HCT116 (cell line): ENCODE data around the gene TENM3. TPM values are rescaled to one million over a fixed set of nuclear protein-coding genes. Genes with fewer than 3 reads are reported as not detected.

Source experiments
- ATAC-seq: fragments of 200-7000 bp; cut with Tn5 transposase; 2 replicates; pipeline ENCODE4 v1.9.1; 2020; ENCODE audit warnings: mild to moderate bottlenecking, moderate library complexity
- BruUV-seq: library from RNA; stranded (reverse); fragments of 400-500 nt; replicated peaks from 2 replicates; lab custom pipeline; 2021; lab: Mats Ljungman, UMichigan
- CTCF ChIA-PET: fragments of 300-600 bp; sonication (Branson Sonifier 250); formaldehyde crosslinking; loops from one replicate; lab custom pipeline; 2021; ENCODE audit warnings: antibody characterized with exemption; lab: Charles Lee
- POLR2A ChIA-PET: fragments of 300-600, 350-600 bp; sonication (Branson Sonifier 250); formaldehyde crosslinking; loops from one replicate; lab custom pipeline; 2021; ENCODE audit warnings: antibody characterized with exemption; lab: Charles Lee
- RAD21 ChIA-PET, 2 experiments: fragments of 300-600 bp; sonication (Branson Sonifier 250); formaldehyde crosslinking; loops; one replicate each; lab custom pipeline; 2023; ENCODE audit warnings: low total read pairs in 2 of 2; ENCODE audit not compliant: uncharacterized antibody in 2 of 2, unreplicated experiment in 2 of 2, low non-redundant PET in 1 of 2; lab: Charles Lee
- DNase-seq: peaks from one replicate; pipeline ENCODE4 v3.0.0-alpha.2; 2010; ENCODE audit warnings: low read depth, low spot score
- H2AFZ ChIP-seq: fragments of 200-600 bp; shearing (Covaris generic), sonication (generic); 2 replicates; pipeline ENCODE4 v1.6.1; 2017; ENCODE audit warnings: low read depth, mixed run types, mixed read lengths, antibody characterized with exemption, low read length; ENCODE audit not compliant: poor library complexity, severe bottlenecking
- H3K27ac ChIP-seq: 2 replicates; pipeline ENCODE4 v1.5.1; 2012; ENCODE audit warnings: low read depth, low read length
- H3K27me3 ChIP-seq: fragments of 200-600 bp; sonication (generic); 2 replicates; pipeline ENCODE4 v1.6.1; 2016; ENCODE audit warnings: mixed run types, low read length, mixed read lengths; ENCODE audit not compliant: insufficient read depth
- H3K36me3 ChIP-seq, 2 experiments: fragments of 200-500 bp in 1 of 2; fragments of 200-600 bp in 1 of 2; sonication (Bioruptor generic) in 1 of 2; sonication (generic) in 1 of 2; 2 replicates each; pipeline versions ENCODE4 v1.5.1 to v1.6.1; 2014 to 2016; ENCODE audit warnings: low read length in 2 of 2, inconsistent platforms in 1 of 2, mixed read lengths in 1 of 2, mixed run types in 1 of 2; ENCODE audit not compliant: insufficient read depth in 2 of 2, control insufficient read depth in 1 of 2
- H3K4me1 ChIP-seq, 2 experiments: fragments of 200-600 bp in 1 of 2; sonication (generic) in 1 of 2; 2 replicates each; pipeline versions ENCODE4 v1.5.1 to v1.6.1; 2012 to 2017; ENCODE audit warnings: low read length in 2 of 2, inconsistent platforms in 1 of 2, mild to moderate bottlenecking in 1 of 2, mixed read lengths in 1 of 2, mixed run types in 1 of 2, moderate library complexity in 1 of 2; ENCODE audit not compliant: insufficient read depth in 2 of 2, control insufficient read depth in 1 of 2
- H3K4me2 ChIP-seq: fragments of 200-600 bp; sonication (generic); 2 replicates; pipeline ENCODE4 v1.6.1; 2017; ENCODE audit warnings: mixed run types, low read length, mixed read lengths
- H3K4me3 ChIP-seq, 2 experiments: fragments of 200-600 bp in 1 of 2; sonication (generic) in 1 of 2; replicated peaks in 1 of 2; 2 replicates each; pipeline ENCODE4 v1.5.1; 2011 to 2016; ENCODE audit warnings: low read length in 2 of 2, control low read depth in 1 of 2, low read depth in 1 of 2, mild to moderate bottlenecking in 1 of 2, mixed read lengths in 1 of 2, mixed run types in 1 of 2
- H3K79me2 ChIP-seq: fragments of 200-600 bp; sonication (generic); 2 replicates; pipeline ENCODE4 v1.6.1; 2017; ENCODE audit warnings: mild to moderate bottlenecking, mixed run types, low read length, moderate library complexity, mixed read lengths; ENCODE audit not compliant: insufficient read depth
- H3K9ac ChIP-seq: fragments of 200-600 bp; sonication (generic); 2 replicates; pipeline ENCODE4 v1.6.1; 2016; ENCODE audit warnings: low read length, mixed read lengths
- H3K9me2 ChIP-seq: fragments of 200-600 bp; sonication (generic), shearing (Covaris generic); 2 replicates; pipeline ENCODE4 v1.6.1; 2017; ENCODE audit warnings: mixed run types, mild to moderate bottlenecking, moderate library complexity; ENCODE audit not compliant: insufficient read depth
- H3K9me3 ChIP-seq, 2 experiments: fragments of 200-500 bp in 1 of 2; fragments of 200-600 bp in 1 of 2; sonication (Bioruptor generic) in 1 of 2; sonication (generic) in 1 of 2; 2 replicates each; pipeline ENCODE4 v1.6.1; 2014 to 2017; ENCODE audit warnings: low read length in 2 of 2, mixed read lengths in 2 of 2, inconsistent platforms in 1 of 2, low read depth in 1 of 2, mild to moderate bottlenecking in 1 of 2, mixed run types in 1 of 2, moderate library complexity in 1 of 2; ENCODE audit not compliant: control insufficient read depth in 1 of 2, insufficient read depth in 1 of 2
- H4K20me1 ChIP-seq: fragments of 200-600 bp; sonication (generic), shearing (Covaris generic); 2 replicates; pipeline ENCODE4 v1.6.1; 2017; ENCODE audit warnings: mixed run types, mild to moderate bottlenecking, moderate library complexity; ENCODE audit not compliant: insufficient read depth
- ATF3 ChIP-seq: IDR thresholded peaks from 2 replicates; pipeline ENCODE4 v1.6.1; 2012
- CBX3 ChIP-seq: IDR thresholded peaks from 2 replicates; pipeline ENCODE4 v1.6.1; 2012; ENCODE audit warnings: low read depth
- CTCF ChIP-seq, 3 experiments: fragments of 200-600 bp in 1 of 3; sonication (generic) in 1 of 3; IDR thresholded peaks in 2 of 3; conservative IDR thresholded peaks in 1 of 3; 2 replicates each; pipeline ENCODE4 v1.5.1; 2012 to 2017; ENCODE audit warnings: low read depth in 2 of 3, low read length in 2 of 3, antibody characterized with exemption in 1 of 3, borderline replicate concordance in 1 of 3, control low read depth in 1 of 3, mild to moderate bottlenecking in 1 of 3, mixed read lengths in 1 of 3, mixed run types in 1 of 3, moderate library complexity in 1 of 3; ENCODE audit not compliant: insufficient read depth in 1 of 3
- ELF1 ChIP-seq: IDR thresholded peaks from 2 replicates; pipeline ENCODE4 v1.6.1; 2012; ENCODE audit warnings: low read depth, borderline replicate concordance
- FOSL1 ChIP-seq: IDR thresholded peaks from 2 replicates; pipeline ENCODE4 v1.6.1; 2012; ENCODE audit warnings: low read depth
- MAX ChIP-seq: IDR thresholded peaks from 2 replicates; pipeline ENCODE4 v1.6.1; 2012
- REST ChIP-seq: IDR thresholded peaks from 2 replicates; pipeline ENCODE4 v1.6.1; 2012; ENCODE audit warnings: low read depth
- ZFX ChIP-seq: fragments of 450-650 bp; IDR thresholded peaks from 2 replicates; pipeline ENCODE4 v1.6.1; 2017
- ZNF274 ChIP-seq: fragments of 200-500 bp; sonication (Bioruptor generic); IDR thresholded peaks from 2 replicates; pipeline ENCODE4 v1.6.1; 2014; ENCODE audit warnings: mild to moderate bottlenecking, low read depth, low read length, inconsistent platforms
- intact Hi-C: fragments of 100-400 bp; cut with micrococcal nuclease; formaldehyde crosslinking; loops from 2 replicates; pipeline ENCODE4 v1.10.0; 2022
- total RNA-seq: library from RNA; stranded (reverse); gene quantifications from one replicate; pipeline ENCODE4 v1.2.1, GENCODE V29; 2021; ENCODE audit not compliant: unreplicated experiment

TENM3 gene
- total RNA-seq, 1 experiment from 2014 or later: 0.54 TPM

GRCh38 chr4:182642831-182643230 is 399.6 kb downstream of the TENM3 start:
- ATAC-seq (peak; percentile 46; the same call in 1 of the 2 replicates), DNase-seq (no peak)
- CTCF ChIA-PET: no interaction called here
- Histone ChIP-seq H3K9me2 (no peaks in the 10 kb centered on the region), H3K4me3 (no peak overlapping the region), H3K4me1 (no peaks in the 10 kb centered on the region), H3K4me2 (no peak overlapping the region), H3K79me2 (no peaks in the 10 kb centered on the region), H3K27ac (no peak overlapping the region), H3K27me3 (peaks cover 16% of the 10 kb centered on the region; the same call in 1 of the 2 replicates), H3K36me3 (no peaks in the 10 kb centered on the region), H3K9ac (no peak overlapping the region), H4K20me1 (no peaks in the 10 kb centered on the region), H2AFZ (no peak overlapping the region), H3K9me3 (no peaks in the 10 kb centered on the region)
- no TSS peak for BruUV-seq
- POLR2A ChIA-PET: no interaction called here
- intact Hi-C loops: loop anchor here (10.0 kb wide), 1 partner anchor 282 kb away; no protein-coding TSS in a partner anchor
- RAD21 ChIA-PET: no interaction called here
- TF ChIP-seq ZFX: no peak
- no peak for TF ChIP-seq FOSL1
- no peak for TF ChIP-seq ELF1
- TF ChIP-seq REST: no peak
- no peak for TF ChIP-seq ATF3
- TF ChIP-seq ZNF274: no peak
- no peak for TF ChIP-seq MAX
- no peak; a peak in 1 of 6 replicates for TF ChIP-seq CTCF (IDR thresholded peaks at IDR 0.05 in 2 of 3, conservative IDR thresholded peaks at IDR 0.05 in 1 of 3; ENCODE audit: borderline replicate concordance in 1 of 3, insufficient read depth in 1 of 3, low read depth in 2 of 3, low read length in 2 of 3)
- no peak for TF ChIP-seq CBX3
